ENCODE data around the gene RBM22.
A peak's percentile ranks its signal among the peaks of the same experiment; 100 is the strongest.

RBM22 gene

DNA sequence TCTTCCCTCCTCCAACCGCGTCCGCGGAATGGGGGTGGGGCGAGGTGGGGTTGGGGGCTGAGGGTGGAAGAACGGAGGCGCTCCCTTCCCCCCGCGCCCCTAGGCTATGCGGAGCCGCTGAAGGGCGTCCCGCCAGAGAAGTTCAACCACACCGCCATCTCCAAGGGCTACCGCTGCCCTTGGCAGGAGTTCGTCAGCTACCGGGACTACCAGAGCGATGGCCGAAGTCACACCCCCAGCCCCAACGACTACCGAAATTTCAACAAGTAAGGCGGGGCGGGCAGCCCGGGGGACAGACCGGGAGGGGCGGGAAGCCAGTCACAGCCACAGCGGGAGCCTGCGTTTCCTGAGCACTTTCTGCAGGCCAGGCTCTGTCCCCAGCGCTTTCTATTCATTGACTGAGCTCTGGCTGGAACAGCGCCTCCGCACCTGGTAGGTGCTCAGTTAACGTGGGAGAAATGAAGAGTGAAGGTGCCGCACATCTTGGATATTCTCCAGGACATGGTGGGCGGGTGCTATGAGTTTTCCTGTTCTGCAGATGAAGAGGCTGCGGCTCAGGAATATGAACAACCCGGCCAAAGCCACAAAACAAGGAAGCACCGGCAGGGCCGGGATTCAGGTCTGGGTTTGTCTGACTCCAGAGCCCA is 28.5 kb downstream of the RBM22 start:
- no peak for DNase-seq

DNA sequence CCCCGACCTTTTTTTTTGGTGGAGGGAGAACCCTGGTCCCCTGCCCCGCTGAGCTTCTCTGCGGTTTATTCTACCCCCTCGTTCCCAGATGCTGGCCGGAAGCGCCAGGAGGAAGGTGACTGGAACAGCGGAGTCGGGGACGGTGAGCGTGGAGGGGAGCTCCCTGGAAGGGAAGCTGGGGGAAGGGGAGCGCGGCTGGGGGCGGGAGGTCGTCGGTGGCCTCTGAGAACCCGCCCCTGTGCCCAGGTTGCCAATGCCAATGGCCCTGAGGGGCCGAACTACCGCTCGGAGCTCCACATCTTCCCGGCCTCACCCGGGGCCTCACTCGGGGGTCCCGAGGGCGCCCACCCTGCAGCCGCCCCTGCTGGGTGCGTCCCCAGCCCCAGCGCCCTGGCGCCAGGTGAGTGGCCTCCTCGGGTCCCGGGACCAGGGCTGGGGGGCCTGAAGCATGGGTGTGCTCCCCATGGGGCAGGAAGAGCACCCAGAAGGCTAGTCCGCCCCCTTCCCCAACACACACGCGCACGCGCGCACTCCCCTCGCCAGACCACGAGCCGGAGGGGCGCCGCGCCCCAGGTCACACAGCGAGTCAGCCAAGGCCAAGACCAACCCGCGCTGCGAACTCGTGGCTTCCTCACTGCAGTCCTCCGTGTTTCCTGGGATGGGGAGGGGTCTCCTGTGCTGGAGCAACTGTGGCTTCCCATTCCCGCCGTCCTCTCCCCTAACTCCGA is 29.2 kb downstream of the RBM22 start:
- no peak for DNase-seq

DNA sequence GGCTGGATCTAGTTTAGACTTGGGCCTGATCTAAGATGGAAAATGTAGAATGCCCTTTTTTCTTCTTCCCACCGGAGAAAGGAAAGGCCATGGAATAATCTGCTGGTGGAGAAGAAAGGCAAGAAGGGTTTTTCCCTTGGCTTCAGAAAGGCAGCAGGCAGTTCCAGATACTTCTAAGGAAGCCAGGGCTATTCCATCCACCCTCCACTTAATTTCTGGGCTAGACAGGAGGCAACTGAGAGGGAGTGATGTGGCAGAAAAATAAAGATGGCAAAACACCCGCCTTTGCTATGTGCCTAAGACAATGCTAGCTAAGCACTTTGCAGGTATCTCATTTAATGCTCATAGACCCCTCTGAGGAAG is 29.9 kb downstream of the RBM22 start:
- no peak for DNase-seq

DNA sequence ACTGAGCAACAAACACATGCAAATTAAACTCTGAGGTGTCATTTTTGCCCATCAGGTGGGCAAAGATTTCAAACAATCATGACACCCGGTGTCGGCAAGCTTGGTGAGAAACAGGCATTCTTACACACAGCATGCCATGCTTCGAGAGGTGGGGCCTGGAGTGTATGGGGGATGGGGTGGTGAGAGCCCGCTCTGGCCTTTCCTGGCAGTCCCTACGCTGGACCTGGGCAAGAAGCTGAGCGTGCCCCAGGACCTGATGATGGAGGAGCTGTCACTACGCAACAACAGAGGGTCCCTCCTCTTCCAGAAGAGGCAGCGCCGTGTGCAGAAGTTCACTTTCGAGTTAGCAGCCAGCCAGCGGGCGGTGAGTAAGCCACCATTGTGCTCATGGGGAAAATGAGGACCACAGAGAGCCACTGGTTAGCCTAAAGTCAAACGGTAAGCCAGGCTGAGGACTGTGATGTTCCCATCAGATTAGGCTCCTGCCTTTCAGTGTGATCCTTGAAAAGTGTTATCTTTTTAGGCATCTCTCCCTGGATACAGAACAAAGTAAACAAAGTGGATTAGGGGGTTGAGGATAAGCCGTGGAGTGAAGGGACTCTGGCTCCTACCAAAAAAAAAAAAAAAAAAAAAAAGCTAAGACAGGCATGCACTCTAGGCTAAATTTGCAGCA is 30.5 kb downstream of the RBM22 start:
- DNase-seq: no peak

DNA sequence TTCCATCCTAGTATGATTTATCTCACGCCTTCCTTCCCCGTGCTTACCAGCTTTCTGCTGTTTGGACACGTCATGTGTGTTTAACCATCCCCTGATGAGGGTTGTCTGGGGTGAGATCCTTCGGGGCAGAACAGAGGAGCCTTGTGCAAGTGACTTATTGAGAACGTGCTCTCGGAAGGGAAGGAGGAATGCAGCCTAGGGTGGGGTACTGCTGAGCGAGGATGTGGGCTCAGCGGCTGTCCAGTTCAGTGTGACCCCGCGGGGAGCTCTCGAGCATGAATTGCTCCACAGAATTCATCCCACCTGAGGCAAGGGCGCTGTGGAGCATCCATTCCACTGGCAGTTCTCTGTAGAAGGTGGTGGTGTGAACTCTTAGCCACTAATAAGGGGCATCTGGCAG is 35.8 kb downstream of the RBM22 start:
- DNase-seq: no peak

DNA sequence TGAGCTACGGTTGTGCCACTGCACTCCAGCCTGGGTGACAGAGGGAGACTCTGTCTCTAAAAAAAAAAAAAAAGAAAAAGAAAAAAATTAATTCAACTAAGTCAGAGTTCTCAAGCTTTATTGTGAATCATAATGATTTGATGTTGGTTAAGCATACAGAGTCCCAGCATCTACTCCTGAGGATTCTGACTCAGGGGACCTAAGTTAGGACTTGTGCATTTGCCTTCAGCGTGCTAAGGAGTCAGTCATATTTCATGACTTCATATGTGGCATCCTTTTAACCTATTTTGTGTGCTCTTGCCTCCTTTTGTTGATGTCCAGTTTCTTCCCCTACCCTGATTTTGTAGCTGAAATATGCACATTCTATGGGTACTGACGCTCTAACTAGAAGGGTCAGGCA is 36.9 kb downstream of the RBM22 start:
- no peak for DNase-seq

DNA sequence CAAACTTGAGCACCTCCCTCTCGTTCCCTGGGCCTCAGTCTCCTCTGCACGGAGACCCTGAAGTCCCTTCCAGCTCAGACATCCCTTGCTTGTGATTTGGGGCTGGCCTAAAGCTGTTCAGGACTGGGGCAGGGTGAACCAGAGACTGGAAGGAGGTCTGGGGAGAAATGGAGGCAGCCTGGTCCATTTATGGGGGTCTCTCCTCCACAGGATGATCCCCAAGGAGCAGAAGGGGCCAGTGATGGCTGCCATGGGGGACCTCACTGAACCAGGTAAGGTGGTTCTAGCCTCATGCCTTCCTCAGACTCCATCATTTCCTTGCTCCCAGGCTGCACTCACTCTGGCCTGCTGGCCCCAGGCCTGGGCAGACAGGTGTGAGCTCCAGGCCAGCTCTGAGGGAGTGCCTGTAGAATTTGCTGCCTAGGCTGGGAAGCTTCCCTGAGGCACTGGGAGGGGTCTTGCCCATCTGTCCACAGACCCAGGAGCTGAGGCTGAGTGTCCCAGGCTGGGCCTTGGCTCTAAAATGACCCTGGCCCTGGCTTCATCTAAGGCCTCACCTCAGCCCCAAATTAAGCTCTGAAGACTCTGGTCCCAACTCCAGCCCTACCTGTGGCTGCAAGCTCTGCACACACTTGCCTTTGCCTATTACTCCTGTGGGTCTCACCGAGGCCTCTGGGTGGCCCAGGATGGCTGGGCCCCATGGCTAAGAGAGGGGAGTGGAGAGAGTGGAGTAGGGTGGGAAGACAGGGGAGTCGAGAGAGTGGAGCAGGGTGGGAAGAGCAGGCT is 37.9 kb downstream of the RBM22 start:
- DNase-seq: no peak

DNA sequence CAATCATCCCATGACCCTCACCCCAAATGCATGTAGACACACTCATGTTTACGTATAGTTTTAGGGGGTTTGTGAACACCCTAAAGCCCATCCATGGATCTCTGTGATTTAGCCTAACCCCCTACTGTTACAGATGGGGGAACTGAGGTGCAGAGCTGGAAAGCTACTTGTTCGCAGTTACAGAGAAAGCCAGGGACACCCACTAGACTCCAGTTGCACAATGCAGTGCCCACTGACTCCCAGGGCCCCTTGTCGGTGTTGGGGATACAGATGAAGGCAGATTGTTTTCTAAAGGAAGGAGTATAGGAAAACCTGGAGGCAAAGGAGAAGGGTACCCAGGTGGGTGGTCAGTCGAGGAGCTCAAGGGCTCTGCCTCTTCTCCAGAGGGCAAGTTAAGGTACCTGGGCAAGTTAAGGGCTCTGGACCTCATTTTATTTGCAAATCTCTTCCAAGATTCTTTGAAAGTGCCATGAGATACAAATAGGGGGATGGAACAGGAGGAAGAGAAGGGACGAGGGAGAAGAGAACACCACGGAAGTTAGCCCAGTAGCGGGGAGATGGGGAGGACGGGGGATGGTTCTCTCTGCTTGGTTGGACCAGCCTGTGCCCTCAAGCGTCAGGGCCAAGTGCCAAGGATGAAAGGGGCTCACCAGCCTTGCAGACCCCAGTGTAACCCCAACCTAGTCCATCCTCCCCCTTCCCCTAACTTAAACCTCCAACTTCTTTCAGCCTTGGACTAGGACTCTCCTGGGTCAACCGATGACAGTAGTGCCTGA is 38.9 kb downstream of the RBM22 start:
- DNase-seq: no peak

DNA sequence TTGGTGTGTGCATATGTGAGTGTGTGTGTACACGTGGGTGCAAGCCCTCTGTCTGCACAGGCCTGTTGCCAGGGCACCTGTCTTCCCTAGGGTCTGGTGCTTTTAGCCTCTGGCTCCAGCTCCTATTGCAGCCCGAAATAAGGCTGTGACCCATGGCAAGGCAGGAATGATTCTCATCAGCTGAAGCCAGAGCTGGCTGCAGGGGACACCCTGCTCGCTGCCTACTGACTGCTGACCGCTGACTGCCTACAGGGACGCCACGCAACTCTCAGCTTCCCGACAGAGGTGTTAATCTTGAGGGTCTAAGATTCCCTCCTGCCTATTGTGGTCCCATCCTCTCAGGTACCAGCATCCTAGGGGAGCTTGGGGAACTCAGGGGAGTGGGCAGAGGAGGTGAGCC is 39.8 kb downstream of the RBM22 start, which contains the start of gene MYOZ3:
Gene MYOZ3 (plus strand): TSS at position 166 of the 400 bp plus-strand sequence. CDS start 1,691 bp downstream, outside the sequence.
- no peak for DNase-seq

DNA sequence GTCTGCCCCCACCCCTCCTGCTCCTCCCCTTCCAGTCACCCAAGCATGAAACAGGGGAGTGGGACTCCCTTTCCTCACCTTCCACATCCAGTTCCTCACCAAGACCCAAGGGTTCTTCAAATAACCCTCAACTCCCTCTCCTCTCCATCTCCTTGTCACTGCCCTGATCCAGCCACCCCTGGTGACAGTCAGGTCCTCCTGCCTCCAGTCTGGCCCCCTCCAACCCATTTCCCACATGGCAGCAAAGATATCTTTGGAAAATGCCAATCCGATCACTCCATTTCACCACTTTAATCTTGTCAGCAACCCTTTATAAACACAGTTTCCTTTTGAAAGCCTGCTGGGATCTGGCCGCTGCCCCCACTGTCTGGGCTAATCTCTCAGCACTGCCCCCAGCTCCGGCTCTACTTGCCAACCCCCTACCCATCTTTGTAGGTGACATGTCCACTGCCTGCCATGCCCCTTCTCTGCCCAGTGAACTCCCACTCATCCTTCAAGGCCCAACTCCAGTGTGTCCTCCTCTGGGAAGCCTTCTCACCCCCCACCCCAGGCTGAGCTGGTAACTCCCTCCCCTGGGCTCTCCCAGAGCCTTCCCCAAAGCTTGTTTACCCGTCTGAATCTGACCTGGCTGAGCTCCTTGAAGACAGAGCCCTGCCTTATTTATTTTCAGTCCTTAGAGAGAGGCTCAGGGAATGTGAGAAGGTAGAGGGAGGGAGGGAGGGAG is 40.6 kb downstream of the RBM22 start:
- no peak for DNase-seq

DNA sequence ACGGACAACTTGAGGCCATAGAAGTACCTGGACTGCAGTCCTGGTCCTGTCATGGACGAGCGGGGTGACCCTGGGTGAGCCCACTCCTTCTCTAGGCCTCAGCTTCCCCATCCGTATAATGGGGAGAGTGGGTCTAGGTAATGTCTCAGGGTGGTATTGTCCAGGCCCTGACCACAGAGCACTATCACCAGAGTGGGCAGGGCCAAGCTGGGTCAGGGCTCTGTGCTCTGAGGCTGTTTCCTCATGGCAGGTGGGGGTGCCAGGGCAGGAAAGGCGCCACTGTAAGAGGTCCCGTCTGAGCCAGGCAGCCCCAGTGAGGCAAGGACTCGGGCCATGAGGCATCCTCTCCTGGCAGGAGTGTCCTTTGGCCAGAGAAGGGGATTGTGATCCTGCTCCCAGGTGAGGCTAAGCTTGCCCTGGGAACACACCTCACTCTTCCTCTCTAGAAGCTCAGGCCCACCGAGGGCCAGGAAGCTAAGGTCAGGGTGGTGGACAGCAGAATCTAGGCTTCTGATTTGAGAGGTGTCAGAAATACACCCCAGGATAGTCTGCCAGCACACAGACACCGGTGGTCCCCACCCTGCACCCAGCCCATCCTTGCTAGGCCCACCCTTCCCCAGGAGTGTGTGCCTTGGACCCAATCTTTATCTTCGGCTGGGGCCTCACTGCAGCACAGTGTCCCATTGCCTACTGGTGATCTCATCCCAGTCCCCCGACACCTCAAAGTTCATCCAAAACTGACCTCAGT is 41.3 kb downstream of the RBM22 start:
- no peak for DNase-seq

DNA sequence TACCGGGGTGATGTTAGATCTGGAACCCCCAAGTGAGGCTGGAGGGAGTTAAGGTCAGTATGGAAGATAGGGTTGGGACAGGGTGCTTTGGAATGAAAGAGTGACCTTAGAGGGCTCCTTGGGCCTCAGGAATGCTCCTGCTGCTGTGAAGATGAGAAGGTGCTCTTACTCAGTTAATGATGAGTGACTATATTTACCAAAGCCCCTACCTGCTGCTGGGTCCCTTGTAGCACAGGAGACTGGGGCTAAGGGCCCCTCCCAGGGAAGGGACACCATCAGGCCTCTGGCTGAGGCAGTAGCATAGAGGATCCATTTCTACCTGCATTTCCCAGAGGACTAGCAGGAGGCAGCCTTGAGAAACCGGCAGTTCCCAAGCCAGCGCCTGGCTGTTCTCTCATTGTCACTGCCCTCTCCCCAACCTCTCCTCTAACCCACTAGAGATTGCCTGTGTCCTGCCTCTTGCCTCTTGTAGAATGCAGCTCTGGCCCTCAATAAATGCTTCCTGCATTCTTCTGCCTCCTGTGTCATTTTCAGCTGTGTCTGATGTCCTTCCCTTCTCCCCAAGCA is 42.1 kb downstream of the RBM22 start:
- DNase-seq: no peak

DNA sequence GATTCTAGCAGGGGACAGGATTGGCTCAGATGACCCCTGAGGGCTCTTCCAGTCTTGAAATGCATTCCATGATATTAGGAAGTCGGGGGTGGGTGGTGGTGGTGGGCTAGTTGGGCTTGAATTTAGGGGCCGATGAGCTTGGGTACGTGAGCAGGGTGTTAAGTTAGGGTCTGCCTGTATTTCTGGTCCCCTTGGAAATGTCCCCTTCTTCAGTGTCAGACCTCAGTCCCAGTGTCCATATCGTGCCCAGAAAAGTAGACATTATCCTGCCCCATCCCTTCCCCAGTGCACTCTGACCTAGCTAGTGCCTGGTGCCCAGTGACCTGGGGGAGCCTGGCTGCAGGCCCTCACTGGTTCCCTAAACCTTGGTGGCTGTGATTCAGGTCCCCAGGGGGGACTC is 42.7 kb downstream of the RBM22 start:
- no peak for DNase-seq

DNA sequence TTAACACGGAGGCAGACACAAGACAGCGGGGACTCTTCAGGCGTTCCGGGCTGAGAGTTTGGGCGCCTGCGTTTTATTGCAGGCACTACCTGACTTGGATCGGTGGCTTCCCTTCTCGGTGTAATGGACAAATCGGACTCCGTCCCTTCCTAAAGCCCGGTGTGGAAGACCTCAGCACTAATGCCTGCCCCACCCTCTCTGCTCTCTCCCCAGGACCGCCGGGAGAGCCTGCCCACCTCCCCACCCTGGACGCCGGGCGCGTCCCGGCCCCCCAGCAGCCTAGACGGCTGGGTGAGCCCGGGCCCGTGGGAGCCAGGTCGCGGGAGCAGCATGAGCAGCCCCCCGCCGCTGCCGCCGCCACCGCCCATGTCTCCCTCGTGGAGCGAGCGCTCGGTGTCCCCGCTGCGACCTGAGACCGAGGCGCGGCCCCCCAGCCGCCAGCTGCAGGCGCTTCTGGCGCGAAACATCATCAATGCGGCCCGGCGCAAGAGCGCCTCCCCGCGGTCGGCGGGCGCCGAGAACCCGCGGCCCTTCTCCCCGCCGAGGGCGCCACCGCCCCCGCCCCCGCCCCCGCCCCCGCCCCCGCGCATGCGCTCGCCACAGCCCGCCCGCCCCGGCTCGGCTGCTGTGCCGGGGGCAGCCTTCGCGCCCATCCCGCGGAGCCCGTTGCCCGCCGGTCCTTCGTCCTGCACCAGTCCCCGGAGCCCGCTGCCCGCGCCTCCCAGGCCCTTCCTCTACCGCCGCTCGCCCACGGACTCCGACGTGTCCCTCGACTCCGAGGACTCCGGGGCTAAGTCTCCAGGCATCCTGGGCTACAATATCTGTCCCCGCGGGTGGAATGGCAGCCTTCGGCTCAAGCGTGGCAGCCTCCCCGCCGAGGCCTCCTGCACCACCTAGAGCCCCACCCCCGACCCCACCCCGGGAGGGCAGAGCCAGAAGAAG is 44.4 kb downstream of the RBM22 start:
- DNase-seq: peak; percentile 36

DNA sequence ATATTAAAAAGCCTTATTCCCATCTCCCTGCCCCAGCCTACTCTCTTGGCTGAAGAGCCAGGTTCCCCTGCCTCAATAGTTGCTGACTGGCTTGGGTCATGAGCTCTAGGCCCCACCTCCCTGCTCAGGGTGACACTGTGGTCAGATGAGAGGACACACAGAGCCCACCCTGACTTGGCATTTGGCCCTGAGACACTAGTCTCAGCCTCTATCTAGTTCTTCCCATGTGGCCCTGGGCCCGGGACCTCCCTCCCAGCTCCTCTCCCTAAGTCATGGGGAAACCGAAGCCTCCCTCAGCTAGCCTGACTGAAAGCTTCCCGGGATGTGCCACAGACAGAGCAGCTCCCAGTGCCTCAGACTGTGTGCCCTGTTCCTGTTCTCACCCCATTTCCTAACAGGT is 45.6 kb downstream of the RBM22 start:
- DNase-seq: no peak

DNA sequence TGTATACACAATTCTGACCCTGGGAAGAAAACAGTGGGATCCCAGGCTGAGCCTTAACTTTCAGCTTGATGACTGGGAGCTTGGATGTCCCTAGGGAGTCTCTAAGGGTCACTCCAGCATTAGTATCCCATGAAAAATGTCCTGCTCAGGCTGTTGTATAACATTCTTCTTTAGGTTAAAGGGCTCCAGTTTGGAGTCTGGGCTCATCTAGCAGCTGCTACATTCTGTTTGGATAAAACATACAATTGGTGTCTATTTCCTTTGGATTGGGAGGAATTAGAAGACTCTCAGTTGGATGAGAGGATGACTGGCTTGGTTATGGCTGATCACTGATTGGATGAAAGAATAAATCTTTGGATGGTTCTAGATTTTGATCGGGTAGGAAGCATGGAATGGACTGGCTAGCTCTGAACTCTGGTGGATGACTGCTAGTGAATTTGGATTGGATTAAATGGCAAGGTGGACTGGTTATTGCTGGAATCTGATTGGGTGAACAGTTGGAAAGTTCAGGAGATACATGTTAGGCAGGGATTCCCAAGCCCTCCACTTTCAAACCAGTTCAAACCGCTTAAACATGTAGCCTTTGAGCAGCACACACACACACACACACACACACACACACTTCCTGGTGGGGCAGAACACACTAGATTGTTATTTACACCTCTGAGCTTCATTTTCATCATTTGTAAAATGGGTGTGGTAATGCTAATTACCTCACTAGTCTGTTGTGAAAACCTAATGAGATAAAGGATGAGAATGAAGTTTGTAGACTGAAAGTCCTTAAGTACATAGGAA is 46.9 kb downstream of the RBM22 start:
- DNase-seq: no peak

DNA sequence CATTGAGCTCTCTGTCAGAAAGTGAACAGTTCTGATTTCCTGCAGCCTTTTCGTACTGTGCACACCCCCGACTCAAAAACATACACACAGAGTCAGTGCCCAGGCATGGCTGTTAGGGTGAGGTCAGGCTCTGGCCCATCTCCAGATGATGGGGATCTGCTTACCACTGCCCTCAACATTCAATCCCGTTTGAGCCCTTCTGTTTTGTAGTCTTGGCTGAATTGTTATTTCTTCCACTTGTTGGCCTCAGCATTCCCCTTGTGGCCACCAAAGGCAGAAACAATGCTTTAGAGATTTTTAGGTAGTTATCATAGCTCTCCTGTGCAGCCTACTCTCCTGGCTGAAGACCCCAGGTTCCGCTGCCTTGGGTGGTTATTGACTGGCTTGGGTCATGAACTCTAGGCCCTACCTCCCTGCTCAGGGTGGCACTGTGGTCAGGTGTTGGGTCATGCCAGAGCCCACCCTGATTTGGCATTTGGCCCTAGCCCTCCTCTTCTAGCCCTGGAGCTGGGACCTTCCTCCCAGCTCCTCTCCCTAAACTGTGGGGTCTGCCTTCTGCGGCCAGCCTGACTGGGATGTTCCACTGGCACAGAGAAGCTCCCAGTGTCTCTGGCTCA is 47.6 kb downstream of the RBM22 start:
- DNase-seq: no peak
